Hepatocyte (in vitro differentiated cells): ENCODE data around the gene GUCY1A1.

Experiments
- EZH2 ChIP-seq: fragments of 200-600 bp; sonication (generic); IDR thresholded peaks from 2 replicates; pipeline ENCODE4 v1.6.1; 2016; ENCODE audit warnings: antibody characterized with exemption, mild to moderate bottlenecking, borderline replicate concordance
- TF ChIP-seq, protein P1 (sequence below): fragments of 200-600 bp; sonication (generic); IDR thresholded peaks from 2 replicates; pipeline ENCODE4 v1.5.1; 2016; ENCODE audit warnings: antibody characterized with exemption, mild to moderate bottlenecking; ENCODE audit not compliant: poor library complexity

GRCh38 chr4:155673453-155673979 lies 6.9 kb downstream of the GUCY1A1 start:
- TF ChIP-seq, protein P1, sequence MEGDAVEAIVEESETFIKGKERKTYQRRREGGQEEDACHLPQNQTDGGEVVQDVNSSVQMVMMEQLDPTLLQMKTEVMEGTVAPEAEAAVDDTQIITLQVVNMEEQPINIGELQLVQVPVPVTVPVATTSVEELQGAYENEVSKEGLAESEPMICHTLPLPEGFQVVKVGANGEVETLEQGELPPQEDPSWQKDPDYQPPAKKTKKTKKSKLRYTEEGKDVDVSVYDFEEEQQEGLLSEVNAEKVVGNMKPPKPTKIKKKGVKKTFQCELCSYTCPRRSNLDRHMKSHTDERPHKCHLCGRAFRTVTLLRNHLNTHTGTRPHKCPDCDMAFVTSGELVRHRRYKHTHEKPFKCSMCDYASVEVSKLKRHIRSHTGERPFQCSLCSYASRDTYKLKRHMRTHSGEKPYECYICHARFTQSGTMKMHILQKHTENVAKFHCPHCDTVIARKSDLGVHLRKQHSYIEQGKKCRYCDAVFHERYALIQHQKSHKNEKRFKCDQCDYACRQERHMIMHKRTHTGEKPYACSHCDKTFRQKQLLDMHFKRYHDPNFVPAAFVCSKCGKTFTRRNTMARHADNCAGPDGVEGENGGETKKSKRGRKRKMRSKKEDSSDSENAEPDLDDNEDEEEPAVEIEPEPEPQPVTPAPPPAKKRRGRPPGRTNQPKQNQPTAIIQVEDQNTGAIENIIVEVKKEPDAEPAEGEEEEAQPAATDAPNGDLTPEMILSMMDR, result no peak
- no peak for TF ChIP-seq EZH2
